Renal cortical epithelial cell (primary cell): ENCODE results near the gene PCNT. TPM values are rescaled to one million over a fixed set of nuclear protein-coding genes. Genes with fewer than 3 reads are reported as not detected.

ENCODE experiments used
- DNase-seq: peaks from one replicate; pipeline ENCODE4 v3.0.0-alpha.2; 2011; ENCODE audit warnings: low read depth
- total RNA-seq: library from RNA; depleted of rRNA; stranded (reverse); fragments of >200 nt; gene quantifications from 2 replicates; pipeline ENCODE4 v1.2.3, GENCODE V29; 2014

PCNT gene, protein sequence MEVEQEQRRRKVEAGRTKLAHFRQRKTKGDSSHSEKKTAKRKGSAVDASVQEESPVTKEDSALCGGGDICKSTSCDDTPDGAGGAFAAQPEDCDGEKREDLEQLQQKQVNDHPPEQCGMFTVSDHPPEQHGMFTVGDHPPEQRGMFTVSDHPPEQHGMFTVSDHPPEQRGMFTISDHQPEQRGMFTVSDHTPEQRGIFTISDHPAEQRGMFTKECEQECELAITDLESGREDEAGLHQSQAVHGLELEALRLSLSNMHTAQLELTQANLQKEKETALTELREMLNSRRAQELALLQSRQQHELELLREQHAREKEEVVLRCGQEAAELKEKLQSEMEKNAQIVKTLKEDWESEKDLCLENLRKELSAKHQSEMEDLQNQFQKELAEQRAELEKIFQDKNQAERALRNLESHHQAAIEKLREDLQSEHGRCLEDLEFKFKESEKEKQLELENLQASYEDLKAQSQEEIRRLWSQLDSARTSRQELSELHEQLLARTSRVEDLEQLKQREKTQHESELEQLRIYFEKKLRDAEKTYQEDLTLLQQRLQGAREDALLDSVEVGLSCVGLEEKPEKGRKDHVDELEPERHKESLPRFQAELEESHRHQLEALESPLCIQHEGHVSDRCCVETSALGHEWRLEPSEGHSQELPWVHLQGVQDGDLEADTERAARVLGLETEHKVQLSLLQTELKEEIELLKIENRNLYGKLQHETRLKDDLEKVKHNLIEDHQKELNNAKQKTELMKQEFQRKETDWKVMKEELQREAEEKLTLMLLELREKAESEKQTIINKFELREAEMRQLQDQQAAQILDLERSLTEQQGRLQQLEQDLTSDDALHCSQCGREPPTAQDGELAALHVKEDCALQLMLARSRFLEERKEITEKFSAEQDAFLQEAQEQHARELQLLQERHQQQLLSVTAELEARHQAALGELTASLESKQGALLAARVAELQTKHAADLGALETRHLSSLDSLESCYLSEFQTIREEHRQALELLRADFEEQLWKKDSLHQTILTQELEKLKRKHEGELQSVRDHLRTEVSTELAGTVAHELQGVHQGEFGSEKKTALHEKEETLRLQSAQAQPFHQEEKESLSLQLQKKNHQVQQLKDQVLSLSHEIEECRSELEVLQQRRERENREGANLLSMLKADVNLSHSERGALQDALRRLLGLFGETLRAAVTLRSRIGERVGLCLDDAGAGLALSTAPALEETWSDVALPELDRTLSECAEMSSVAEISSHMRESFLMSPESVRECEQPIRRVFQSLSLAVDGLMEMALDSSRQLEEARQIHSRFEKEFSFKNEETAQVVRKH (N-terminal part only)
- 14.4 and 27.1 TPM in 2 replicates for total RNA-seq

DNA sequence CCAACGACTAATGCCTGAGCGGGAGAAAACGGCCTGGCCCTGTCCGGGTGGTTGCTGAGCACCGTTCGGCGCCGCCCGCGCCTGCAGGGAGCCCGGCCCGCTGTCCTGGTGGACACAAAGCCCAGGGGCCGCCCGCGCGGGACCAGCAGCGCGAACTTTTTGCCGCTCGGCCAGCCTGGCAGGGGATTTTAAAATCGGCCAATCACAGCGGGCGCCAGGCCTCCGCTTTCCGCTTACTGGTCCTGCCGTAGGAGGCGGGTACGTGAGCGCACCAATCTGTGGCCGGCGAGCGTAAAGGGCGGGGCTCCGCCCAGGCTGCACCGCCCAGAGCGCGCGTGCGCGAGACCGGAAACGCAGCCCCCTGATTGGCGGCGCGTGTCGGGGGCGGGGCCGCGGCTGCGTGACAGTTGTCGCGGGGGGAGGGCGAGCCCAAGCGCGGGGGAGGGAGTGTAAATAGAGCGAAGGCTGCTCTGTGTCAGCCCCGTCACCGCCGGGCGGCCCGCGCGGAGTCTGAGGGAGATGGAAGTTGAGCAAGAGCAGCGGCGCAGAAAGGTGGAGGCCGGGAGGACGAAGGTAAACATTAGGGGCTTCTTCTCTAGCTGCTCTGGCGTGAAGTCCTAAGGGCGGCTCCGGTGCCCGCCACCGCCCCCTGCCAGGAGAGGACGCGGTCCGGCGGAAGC, at the start of gene PCNT, which contains the start of gene C21orf58:
Gene PCNT (plus strand): TSS at position 447 of the 680 bp plus-strand sequence. CDS start 73 bp downstream, at position 520.
Gene C21orf58 (minus strand): TSS at position 161 of the 680 bp plus-strand sequence. CDS start 1,132 bp downstream, outside the sequence.
- peak; percentile 90 for DNase-seq

DNA sequence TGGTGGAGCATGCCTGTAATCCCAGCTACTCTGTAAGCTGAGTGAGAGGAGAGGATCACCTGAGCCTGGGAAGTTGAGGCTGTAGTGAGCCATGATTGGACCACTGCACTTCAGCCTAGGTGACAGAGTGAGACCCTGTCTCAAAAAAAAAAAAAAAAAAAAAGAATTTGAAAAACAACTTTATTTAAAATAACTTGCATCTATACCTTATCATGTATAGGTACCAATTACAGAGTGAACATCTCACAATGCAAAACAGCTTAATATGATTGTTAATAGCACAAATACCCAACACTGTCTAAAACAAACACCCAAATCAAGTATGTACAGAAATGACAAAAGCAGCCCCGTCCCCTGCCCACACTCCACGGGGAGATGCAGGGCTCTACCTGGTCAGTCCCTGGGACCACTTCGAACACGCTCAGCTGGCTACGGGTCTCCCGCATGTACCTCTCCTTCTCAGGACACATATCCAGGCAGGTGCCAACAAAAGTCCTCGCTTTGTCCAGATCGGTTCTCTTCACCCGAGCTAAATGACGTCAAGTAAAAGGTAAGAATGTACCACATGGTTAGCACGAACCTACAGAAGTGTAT, 49.1 kb upstream of the PCNT start:
- DNase-seq, result no peak

DNA sequence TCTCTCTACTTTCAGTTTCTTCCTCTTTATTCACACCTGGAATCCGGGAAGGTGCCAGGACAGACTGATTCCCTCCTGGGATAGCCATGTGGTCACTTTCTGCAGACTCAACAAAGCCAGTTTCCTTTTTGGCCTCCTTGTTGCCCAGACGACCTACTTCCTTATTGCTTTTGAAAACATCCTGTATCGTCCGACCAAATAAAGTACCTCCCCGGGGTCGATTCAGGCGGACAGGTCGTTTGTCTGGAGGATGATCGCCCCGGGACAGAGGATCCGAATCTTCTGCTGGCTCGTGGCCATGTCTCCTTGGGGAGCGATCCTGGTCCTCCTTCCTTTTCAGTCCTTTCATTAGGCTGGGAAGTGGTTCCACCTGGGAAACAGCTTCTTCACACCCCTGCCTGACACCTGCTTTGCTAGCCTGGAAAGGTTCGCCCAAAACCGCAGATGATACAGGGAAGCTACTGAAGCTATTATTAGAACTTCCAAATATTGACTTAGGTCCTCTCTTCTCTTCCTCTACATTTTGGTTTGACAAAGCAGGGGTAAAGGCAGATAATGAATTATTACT, 39.8 kb upstream of the PCNT start:
- no peak for DNase-seq

DNA sequence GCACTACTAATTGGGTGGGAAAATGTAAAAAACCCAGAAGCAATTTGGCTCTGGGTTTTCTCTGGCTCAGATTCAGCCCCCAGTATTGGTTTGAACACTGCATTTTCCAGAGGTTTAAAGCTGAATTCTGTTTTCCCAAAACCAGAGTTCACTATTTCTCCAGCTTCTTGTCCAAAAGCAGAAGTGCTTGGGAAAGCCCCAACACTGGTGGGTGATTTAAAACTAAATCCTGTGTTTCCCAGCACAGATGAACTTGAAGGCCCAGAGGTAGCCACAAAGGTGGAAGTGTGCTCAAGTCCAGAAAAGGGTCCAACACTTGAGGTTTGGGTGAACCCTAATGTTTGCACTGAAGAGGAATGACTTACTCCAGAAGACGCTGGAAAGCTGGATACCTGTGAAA, 39.2 kb upstream of the PCNT start:
- no peak for DNase-seq

DNA sequence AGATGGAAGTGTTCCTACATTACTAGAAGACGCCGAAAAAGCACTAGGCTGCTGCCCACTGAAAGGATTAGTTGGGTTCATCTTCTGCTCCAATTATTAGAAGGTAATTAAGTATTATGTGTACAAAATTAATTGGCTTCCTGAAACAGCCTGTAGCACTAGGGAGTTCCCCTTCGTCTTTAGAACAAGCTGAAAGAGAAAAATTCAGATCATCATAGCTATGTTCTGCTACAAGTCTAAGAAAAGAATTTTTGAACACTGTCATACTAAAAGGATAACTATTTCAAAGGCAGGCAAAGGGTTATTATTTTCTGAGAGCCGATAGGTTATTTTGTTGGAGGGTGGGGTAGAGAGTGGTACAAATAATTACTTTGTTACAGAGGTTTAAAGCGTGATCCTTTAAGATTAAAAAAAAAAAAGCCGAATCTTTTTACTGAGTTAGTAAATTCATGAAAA, 38.7 kb upstream of the PCNT start, which contains the start of gene MCM3AP:
Gene MCM3AP (minus strand): TSS at position 406 of the 456 bp plus-strand sequence. CDS start 325 bp downstream, at position 81.
- no peak for DNase-seq

DNA sequence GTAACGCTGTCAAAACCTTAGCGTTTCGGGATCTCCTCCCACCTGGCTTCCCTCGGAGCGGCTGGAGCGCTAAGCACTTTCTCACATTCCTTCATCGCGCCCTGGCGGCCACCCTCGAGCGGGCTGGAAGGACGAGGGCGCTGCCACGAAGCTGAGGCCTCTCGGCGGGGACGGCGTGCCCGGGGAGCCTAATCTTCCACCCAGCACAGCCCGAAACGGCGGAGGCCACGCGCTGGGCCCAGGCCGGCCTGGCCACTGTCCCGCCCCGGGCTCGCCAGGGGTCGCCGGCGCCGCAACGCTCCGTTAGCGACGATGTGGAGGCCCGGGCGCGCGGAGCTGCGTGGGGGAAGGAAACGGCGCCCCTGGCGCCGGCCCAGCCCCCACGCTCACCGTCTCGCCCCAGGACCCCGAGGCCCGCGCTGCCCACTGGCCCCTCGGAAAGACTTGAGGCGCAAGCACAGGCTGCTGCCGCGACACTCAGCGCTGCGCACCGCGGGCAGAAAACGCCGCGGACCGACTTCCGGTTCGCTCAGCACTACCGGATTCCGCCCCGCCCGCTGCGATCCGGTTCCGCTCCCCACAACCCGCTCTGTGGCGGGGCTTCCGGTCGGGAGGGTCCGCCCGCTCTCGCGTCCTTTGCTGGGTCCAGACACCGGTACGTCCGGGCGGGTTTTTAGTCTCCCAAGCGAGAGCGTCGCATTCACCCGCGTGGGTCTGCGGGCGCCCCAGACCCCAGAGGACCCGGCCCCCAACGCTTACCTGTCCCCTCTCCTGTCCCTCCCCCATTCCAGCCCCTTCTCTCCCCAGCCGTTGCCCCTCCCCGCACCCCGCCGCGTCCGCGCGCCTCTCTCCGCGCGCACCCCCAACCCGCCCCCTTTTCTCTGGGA, 38.0 kb upstream of the PCNT start, which contains the start of gene YBEY:
Gene YBEY (plus strand): TSS at position 582 of the 887 bp plus-strand sequence. CDS start 572 bp downstream, outside the sequence.
- peak; percentile 71 for DNase-seq

DNA sequence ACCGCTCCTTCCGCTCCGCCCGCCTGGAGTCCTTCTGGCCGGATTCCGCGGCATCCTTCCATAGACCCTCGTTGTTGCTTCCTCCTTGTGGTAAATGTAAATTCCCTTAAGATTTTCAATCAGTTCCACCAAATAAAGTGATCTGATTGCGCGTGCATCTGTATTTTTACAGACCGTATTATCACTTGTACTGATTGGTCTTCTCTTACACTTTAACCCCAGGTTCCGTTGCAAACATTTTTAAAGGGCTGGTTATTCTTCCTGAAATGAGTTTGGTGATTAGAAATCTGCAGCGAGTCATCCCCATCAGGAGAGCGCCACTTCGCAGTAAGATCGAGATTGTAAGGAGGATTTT, 37.3 kb upstream of the PCNT start:
- DNase-seq, result peak; percentile 43

DNA sequence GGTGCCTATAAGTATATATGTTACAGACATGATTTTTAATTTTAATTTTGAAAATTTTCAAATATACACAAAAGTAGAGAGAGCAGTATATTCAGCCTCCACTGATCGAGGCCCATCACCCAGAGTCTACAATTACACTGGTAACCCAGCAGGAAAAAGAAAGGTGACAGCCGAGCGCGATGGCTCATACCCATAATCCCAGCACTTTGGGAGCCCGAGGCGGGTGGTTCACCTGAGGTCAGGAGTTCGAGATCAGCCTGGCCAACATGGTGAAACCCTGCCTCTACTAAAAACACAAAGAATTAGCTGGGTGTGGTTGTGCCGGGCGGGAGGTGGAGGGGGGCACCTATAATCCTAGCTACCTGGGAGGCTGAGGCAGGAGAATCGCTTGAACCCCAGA, 36.4 kb upstream of the PCNT start:
- no peak for DNase-seq

DNA sequence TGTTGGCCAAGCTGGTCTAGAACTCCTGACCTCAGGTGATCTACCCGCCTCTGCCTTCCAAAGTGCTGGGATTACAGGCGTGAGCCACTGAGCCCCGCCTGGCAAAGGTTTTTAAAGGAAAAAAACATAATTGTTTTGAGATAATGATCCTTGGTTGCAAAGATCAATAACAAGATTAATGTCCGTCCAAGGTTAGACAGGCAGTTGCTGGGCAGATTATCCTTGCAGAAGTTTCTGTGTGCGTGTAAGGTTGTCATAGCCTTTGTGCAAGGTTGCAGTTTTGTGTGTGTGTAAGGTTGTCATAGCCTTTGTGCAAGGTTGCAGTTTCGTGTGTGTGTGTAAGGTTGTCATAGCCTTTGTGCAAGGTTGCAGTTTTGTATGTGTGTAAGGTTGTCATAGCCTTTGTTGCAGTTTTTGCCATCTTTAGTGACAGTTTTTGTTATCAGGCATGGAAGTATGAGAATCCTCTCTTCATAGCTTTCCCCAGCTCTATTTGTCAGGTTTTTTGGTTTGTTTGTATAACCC, 34.2 kb upstream of the PCNT start:
- no peak for DNase-seq

DNA sequence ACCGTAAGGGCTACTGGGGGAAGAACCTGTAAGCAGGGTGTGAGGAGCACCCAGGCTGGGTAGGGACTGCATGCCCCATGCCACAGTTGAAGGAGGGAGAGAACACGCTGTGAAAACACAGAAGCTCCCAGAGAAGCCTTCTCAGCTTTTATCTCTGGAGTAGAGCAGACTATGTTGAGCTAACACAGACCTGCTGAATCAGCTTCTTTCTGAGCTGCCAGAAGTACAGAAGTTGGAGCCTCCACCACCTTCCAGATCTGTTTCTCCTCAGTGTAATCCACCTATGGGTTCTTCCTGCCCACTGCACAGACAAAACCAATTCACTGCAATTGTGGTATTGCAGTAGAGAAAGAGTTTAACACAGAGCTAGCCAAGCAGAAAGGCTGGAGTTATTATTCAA, 32.4 kb upstream of the PCNT start:
- no peak for DNase-seq

DNA sequence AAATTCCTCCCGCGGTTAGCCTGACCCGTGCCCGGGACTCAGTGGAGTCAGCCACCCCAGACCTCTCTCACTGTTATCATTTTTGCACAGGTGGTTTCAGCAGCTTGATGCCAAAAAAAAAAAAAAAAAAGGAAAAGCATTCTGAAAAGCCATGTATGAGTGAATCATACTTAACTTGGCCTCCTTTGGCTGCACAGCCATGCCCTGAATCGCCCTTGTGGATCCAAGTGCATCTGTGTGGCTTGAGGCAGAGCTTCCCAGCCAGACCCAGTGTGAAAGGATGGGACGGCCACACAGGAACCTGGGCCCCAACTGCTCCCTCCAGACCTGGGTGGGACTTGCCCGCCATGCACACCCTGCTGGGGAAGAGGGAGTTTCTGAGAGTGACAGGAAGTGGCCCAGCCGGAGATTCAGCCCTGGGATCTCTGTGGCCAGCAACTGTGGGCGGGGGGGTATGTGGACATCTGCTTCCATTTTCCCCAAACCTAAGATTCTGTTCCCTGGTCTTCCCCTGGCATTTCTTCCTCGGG, 29.2 kb upstream of the PCNT start:
- peak; percentile 66 for DNase-seq

DNA sequence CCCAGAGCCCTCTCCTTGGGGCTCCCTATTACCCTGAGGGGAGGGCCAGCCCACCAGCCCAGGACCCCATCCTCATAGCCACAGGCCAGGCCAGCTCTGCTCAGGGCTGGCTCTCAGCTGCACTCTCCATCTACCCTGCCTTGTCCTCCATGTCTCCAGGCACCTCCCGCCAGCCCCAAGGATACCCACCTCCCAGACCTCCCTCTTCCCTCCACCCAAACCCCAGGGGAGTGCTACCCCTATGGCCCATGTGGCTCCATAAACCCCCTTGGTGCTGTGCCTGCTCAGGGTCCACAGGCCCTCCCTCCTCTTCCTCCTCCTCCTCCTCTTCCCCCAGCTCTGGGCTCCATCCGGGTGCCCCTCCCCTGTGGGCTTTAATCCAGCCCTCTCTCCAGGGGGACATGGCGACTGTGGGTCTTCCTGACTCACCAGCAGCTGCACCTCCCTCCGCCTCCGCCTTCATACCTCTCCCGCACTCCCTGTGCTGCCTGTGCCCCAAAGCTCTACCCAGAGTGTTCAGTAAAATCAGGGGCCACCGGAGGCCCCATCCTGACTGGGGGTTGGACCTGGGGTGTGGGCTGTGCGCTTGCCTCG, 28.7 kb upstream of the PCNT start:
- no peak for DNase-seq

DNA sequence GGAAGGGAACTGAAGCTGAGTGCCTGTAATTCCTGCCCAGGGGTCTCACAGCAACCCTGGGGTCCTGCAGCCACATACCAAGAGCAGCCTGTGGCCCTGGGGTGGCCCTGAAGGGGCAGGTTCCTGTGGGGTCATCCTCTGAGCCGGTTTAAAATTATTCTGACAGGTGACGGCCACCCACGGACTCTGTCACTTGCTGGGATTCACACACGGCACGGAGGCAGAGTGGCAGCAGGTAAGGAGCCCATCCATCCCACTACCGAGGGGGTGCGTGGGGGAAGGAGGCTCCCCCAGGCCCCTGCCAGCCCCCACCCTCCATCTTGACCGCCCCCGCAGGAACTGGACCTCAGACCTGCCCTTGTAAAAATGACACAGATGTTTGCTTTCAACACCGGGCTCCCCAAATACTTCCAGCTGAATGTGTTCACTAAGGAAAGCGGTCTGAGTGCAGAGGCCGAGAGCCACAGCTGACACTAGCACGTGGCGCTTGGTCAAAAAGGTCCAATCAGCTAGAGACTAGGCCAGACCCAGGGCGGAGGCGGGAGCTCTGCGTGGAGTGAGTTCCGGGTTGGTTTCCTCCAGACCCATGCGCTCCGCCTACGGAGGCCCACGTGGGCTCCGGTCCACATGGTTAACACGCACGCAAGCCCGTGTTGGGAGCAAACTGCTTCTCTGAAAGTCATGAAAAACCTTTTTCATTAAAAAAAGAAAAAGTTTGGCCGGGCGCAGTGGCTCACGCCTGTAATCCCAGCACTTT, 27.8 kb upstream of the PCNT start:
- peak; percentile 47 for DNase-seq

DNA sequence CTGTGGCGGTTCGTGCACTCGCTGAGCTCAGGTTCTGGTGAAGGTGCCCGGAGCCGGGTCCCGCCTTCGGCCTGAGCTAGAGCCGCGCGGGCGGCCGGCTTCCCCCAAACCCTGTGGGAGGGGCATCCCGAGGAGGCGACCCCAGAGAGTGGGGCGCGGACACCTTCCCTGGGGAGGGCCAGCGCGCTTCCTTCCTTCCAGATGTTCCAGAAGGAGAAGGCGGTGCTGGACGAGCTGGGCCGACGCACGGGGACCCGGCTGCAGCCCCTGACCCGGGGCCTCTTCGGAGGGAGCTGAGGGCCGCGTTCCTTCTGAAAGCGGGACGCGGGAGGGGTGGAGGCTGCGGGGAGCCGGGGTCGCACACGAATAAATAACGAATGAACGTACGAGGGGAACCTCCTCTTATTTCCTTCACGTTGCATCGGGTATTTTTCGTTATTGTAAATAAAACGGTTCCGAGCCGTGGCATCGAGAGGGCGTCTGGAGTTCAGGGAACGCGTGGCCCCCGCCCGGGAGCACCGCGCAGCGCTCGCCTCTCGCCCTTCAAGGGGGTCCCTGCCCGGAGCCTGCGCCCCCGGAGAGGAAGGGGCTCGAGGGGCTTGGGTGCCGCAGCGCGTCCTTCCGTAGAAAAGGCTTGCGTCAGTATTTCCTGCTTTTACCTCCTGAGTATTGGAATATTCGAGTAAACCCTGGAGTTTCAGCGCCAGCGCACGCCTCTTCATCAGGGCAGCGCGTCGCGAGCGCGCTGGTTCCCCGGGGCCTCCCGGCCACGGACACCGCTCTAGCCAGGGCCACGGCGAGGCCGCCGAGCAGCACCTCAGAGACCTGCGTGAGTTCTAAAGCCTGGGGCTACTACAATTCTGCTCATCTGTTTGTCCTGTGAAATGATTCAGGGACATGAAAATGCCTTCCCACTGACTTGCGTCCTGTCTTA, 26.4 kb upstream of the PCNT start:
- DNase-seq, result no peak

DNA sequence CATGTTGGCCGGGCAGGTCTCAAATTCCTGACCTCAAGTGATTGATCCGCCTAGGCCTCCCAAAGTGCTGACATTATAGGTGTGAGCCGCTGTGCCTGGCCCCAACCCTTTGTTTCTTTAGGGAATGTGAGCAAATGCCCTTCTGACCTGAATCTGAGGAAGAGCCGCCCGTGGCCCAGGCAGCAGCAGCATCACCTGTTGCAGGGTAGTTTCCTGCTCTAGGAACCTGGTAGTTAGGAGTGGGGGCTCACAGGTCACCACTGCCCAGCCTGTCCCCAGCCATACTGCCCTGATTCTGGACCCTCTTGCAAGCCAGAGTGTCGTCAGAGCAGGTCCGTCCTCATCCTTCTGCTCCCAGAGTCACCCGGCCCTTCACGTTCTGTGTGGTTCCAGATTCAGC, 24.8 kb upstream of the PCNT start:
- no peak for DNase-seq

DNA sequence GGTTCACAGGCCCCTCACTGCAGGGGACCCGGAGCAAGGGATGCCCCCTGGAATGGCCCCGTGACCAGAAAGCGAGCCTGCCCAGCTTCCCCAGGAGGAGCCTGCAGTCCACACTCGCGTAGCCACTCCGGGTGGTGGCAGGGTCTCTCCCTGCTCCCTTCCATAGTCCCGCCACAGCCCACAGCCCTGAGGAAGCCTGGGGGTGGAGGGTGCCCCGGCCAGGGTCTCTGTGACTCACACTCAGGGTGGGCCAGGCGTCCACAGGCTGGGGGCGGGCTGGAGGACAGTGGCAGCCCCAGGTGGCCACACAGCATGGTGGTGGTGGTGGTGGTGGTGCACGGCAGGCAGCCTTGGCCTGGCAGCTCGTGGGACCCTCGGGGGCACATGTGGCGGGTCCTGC, 22.2 kb upstream of the PCNT start:
- no peak for DNase-seq
